HEK293 (cell line): Measurements from ENCODE around the gene SYNE3.

ENCODE experiments used
- FEZF1 ChIP-seq: fragments of 450-650 bp; formaldehyde crosslinking; IDR thresholded peaks from 2 replicates; pipeline ENCODE4 v1.5.1; 2016; ENCODE audit warnings: missing biosample characterization, missing genetic modification characterization
- GLI4 ChIP-seq: fragments of 450-650 bp; formaldehyde crosslinking; IDR thresholded peaks from 2 replicates; pipeline ENCODE4 v1.5.1; 2016; ENCODE audit warnings: missing biosample characterization, missing genetic modification characterization
- HOXC10 ChIP-seq: sonication (generic); formaldehyde crosslinking; IDR thresholded peaks from 2 replicates; pipeline ENCODE4 v1.8.1; 2023; ENCODE audit warnings: mild to moderate bottlenecking, missing genetic modification reagents
- KLF7 ChIP-seq: fragments of 450-650 bp; formaldehyde crosslinking; IDR thresholded peaks from 2 replicates; pipeline ENCODE4 v1.5.1; 2016; ENCODE audit warnings: missing biosample characterization, missing genetic modification characterization, borderline replicate concordance
- SCRT2 ChIP-seq: fragments of 450-650 bp; formaldehyde crosslinking; IDR thresholded peaks from 2 replicates; pipeline ENCODE4 v1.5.1; 2016; ENCODE audit warnings: missing biosample characterization, missing genetic modification characterization
- ZIC2 ChIP-seq: fragments of 450-650 bp; formaldehyde crosslinking; IDR thresholded peaks from 2 replicates; pipeline ENCODE4 v1.5.1; 2016; ENCODE audit warnings: missing biosample characterization, missing genetic modification characterization
- ZNF112 ChIP-seq: fragments of 450-650 bp; formaldehyde crosslinking; IDR thresholded peaks from 2 replicates; pipeline ENCODE4 v1.5.0; 2017; ENCODE audit warnings: missing biosample characterization, missing genetic modification characterization
- ZNF132 ChIP-seq: fragments of 450-650 bp; formaldehyde crosslinking; IDR thresholded peaks from 2 replicates; pipeline ENCODE4 v1.5.1; 2017; ENCODE audit warnings: missing biosample characterization, missing genetic modification characterization, borderline replicate concordance
- ZNF140 ChIP-seq: fragments of 450-650 bp; formaldehyde crosslinking; IDR thresholded peaks from 2 replicates; pipeline ENCODE4 v1.5.1; 2016; ENCODE audit warnings: missing biosample characterization, missing genetic modification characterization
- ZNF175 ChIP-seq: fragments of 450-650 bp; formaldehyde crosslinking; IDR thresholded peaks from 2 replicates; pipeline ENCODE4 v1.5.1; 2016; ENCODE audit warnings: missing biosample characterization, missing genetic modification characterization
- ZNF214 ChIP-seq: fragments of 450-650 bp; formaldehyde crosslinking; IDR thresholded peaks from 2 replicates; pipeline ENCODE4 v1.5.1; 2017; ENCODE audit warnings: missing biosample characterization, mild to moderate bottlenecking, missing genetic modification characterization, borderline replicate concordance
- ZNF24 ChIP-seq: fragments of 450-650 bp; formaldehyde crosslinking; IDR thresholded peaks from 2 replicates; pipeline ENCODE4 v1.5.1; 2016; ENCODE audit warnings: missing biosample characterization, missing genetic modification characterization
- ZNF266 ChIP-seq: fragments of 450-650 bp; formaldehyde crosslinking; IDR thresholded peaks from 2 replicates; pipeline ENCODE4 v1.5.1; 2016; ENCODE audit warnings: missing biosample characterization, missing genetic modification characterization, low read depth
- ZNF366 ChIP-seq: fragments of 450-650 bp; formaldehyde crosslinking; conservative IDR thresholded peaks from 2 replicates; pipeline ENCODE4 v1.5.1; 2016; ENCODE audit warnings: missing biosample characterization, missing genetic modification characterization
- ZNF433 ChIP-seq: fragments of 450-650 bp; formaldehyde crosslinking; IDR thresholded peaks from 2 replicates; pipeline ENCODE4 v1.5.1; 2016; ENCODE audit warnings: missing biosample characterization, missing genetic modification characterization, low read depth
- ZNF48 ChIP-seq: fragments of 450-650 bp; formaldehyde crosslinking; IDR thresholded peaks from 2 replicates; pipeline ENCODE4 v1.5.1; 2016; ENCODE audit warnings: missing biosample characterization, missing genetic modification characterization
- ZNF510 ChIP-seq: fragments of 450-650 bp; formaldehyde crosslinking; IDR thresholded peaks from 2 replicates; pipeline ENCODE4 v1.5.1; 2018; ENCODE audit warnings: mild to moderate bottlenecking, missing genetic modification characterization, missing biosample characterization; ENCODE audit not compliant: insufficient replicate concordance
- ZNF544 ChIP-seq: fragments of 450-650 bp; formaldehyde crosslinking; IDR thresholded peaks from 2 replicates; pipeline ENCODE4 v1.5.0; 2017; ENCODE audit warnings: missing biosample characterization, missing genetic modification characterization
- ZNF548 ChIP-seq: fragments of 450-650 bp; formaldehyde crosslinking; IDR thresholded peaks from 2 replicates; pipeline ENCODE4 v1.5.1; 2016; ENCODE audit warnings: missing biosample characterization, missing genetic modification characterization
- ZNF610 ChIP-seq: fragments of 450-650 bp; formaldehyde crosslinking; IDR thresholded peaks from 2 replicates; pipeline ENCODE4 v1.5.1; 2016; ENCODE audit warnings: missing biosample characterization, missing genetic modification characterization, borderline replicate concordance
- ZNF624 ChIP-seq: fragments of 450-650 bp; formaldehyde crosslinking; IDR thresholded peaks from 2 replicates; pipeline ENCODE4 v1.5.1; 2017; ENCODE audit warnings: missing biosample characterization, missing genetic modification characterization
- ZNF747 ChIP-seq: fragments of 450-650 bp; formaldehyde crosslinking; IDR thresholded peaks from 2 replicates; pipeline ENCODE4 v1.5.1; 2016; ENCODE audit warnings: missing biosample characterization, missing genetic modification characterization
- ZNF76 ChIP-seq: fragments of 450-650 bp; formaldehyde crosslinking; IDR thresholded peaks from 2 replicates; pipeline ENCODE4; 2016; ENCODE audit warnings: low read depth, missing biosample characterization, missing genetic modification characterization, borderline replicate concordance
- ZNF776 ChIP-seq: fragments of 450-650 bp; formaldehyde crosslinking; IDR thresholded peaks from 2 replicates; pipeline ENCODE4 v1.5.0; 2017; ENCODE audit warnings: missing biosample characterization, missing genetic modification characterization, borderline replicate concordance
- ZNF791 ChIP-seq: fragments of 450-650 bp; formaldehyde crosslinking; IDR thresholded peaks from 2 replicates; pipeline ENCODE4 v1.5.1; 2016; ENCODE audit warnings: missing biosample characterization, missing genetic modification characterization
- ZXDB ChIP-seq: fragments of 450-650 bp; formaldehyde crosslinking; IDR thresholded peaks from 2 replicates; pipeline ENCODE4 v1.5.1; 2016; ENCODE audit warnings: missing biosample characterization, missing genetic modification characterization
- TF ChIP-seq, protein P1 (sequence below): fragments of 450-650 bp; formaldehyde crosslinking; IDR thresholded peaks from 2 replicates; pipeline ENCODE4 v1.5.1; 2016; ENCODE audit warnings: missing biosample characterization, missing genetic modification characterization
- TF ChIP-seq, protein P2 (sequence below): fragments of 450-650 bp; formaldehyde crosslinking; IDR thresholded peaks from 2 replicates; pipeline ENCODE4 v1.5.1; 2017; ENCODE audit warnings: missing biosample characterization, missing genetic modification characterization
- TF ChIP-seq, protein P3 (sequence below): fragments of 450-650 bp; formaldehyde crosslinking; IDR thresholded peaks from 2 replicates; pipeline ENCODE4 v1.5.1; 2016; ENCODE audit warnings: missing biosample characterization, missing genetic modification characterization
- TF ChIP-seq, protein P4 (sequence below): fragments of 450-650 bp; formaldehyde crosslinking; IDR thresholded peaks from 2 replicates; pipeline ENCODE4 v1.5.1; 2016; ENCODE audit warnings: missing biosample characterization, missing genetic modification characterization
- TF ChIP-seq, protein P5 (sequence below): fragments of 450-650 bp; formaldehyde crosslinking; IDR thresholded peaks from 2 replicates; pipeline ENCODE4; 2016; ENCODE audit warnings: missing biosample characterization, missing genetic modification characterization

The SYNE3 gene

DNA sequence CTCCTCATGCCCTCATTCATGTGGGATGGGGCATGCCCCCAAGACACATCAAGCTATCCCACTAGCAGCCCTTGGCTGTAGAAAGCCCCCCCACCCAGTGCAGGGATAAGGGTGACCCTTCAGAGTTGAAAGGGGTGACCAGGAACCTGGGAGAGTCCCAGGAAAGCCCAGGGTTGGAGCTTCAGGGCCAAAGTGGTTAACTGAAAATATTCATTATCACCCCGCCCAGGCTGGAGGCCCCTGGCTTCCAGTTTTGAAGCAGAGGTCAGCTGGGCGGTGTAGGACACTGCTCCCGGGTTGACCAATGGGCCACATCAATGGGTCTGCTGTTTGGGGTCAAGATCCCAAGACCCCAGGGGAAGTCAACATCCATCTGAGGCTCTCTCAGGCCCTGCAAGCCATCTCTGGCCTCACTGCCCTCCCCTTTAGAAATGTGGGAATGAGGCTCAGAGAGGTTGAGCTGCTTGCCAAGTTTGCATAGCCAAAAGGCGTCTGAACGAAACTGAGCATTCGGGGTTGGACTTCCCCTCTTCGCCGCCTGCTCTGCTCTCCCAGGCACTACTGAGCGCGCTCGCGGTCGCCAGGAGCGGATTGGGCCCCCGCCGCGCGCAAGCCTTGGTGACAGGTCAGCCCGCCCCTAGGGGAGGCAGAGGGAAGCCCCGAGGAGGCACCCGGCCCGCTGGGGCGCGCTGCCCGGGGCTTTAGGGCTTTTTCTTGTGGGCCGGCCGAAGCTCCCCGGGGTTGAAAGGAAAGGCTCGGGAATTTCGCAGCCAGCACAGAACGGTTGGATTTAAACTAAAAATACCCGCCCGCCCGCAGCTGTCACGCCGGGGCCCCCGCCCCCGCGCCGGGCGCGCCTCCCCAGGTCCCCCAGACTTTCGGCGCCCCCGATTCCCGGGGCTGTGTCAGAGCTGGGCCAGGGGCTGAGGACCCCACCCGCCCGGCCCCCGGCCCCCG lies 576 bp downstream of the SYNE3 start (continued):
- 0 out of 2 replicates have a peak, but pooled peaks have one; percentile 41 for TF ChIP-seq ZNF610 (tag by site-specific recombination)
- TF ChIP-seq ZNF510, result no peak
- no peak for TF ChIP-seq ZNF624
- TF ChIP-seq, protein P1, sequence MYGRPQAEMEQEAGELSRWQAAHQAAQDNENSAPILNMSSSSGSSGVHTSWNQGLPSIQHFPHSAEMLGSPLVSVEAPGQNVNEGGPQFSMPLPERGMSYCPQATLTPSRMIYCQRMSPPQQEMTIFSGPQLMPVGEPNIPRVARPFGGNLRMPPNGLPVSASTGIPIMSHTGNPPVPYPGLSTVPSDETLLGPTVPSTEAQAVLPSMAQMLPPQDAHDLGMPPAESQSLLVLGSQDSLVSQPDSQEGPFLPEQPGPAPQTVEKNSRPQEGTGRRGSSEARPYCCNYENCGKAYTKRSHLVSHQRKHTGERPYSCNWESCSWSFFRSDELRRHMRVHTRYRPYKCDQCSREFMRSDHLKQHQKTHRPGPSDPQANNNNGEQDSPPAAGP, result no peak
- peak; percentile 93 for TF ChIP-seq ZIC2
- TF ChIP-seq, protein P2, sequence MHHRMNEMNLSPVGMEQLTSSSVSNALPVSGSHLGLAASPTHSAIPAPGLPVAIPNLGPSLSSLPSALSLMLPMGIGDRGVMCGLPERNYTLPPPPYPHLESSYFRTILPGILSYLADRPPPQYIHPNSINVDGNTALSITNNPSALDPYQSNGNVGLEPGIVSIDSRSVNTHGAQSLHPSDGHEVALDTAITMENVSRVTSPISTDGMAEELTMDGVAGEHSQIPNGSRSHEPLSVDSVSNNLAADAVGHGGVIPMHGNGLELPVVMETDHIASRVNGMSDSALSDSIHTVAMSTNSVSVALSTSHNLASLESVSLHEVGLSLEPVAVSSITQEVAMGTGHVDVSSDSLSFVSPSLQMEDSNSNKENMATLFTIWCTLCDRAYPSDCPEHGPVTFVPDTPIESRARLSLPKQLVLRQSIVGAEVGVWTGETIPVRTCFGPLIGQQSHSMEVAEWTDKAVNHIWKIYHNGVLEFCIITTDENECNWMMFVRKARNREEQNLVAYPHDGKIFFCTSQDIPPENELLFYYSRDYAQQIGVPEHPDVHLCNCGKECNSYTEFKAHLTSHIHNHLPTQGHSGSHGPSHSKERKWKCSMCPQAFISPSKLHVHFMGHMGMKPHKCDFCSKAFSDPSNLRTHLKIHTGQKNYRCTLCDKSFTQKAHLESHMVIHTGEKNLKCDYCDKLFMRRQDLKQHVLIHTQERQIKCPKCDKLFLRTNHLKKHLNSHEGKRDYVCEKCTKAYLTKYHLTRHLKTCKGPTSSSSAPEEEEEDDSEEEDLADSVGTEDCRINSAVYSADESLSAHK, result no peak
- no peak for TF ChIP-seq ZNF548 (tag by site-specific recombination)
- no peak for TF ChIP-seq ZNF366
- no peak for TF ChIP-seq ZNF266 (tag by site-specific recombination)
- no peak for TF ChIP-seq ZNF433 (tag by site-specific recombination)
- peak; percentile 73 for TF ChIP-seq FEZF1 (tag by site-specific recombination)
- no peak for TF ChIP-seq HOXC10 (CRISPR knock-in tag)
- TF ChIP-seq ZXDB (tag by site-specific recombination), result peak; percentile 97
- TF ChIP-seq ZNF747 (tag by site-specific recombination), result no peak
- TF ChIP-seq, protein P3, sequence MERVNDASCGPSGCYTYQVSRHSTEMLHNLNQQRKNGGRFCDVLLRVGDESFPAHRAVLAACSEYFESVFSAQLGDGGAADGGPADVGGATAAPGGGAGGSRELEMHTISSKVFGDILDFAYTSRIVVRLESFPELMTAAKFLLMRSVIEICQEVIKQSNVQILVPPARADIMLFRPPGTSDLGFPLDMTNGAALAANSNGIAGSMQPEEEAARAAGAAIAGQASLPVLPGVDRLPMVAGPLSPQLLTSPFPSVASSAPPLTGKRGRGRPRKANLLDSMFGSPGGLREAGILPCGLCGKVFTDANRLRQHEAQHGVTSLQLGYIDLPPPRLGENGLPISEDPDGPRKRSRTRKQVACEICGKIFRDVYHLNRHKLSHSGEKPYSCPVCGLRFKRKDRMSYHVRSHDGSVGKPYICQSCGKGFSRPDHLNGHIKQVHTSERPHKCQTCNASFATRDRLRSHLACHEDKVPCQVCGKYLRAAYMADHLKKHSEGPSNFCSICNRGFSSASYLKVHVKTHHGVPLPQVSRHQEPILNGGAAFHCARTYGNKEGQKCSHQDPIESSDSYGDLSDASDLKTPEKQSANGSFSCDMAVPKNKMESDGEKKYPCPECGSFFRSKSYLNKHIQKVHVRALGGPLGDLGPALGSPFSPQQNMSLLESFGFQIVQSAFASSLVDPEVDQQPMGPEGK (tag by site-specific recombination), result peak; percentile 68; the same call in 1 of the 2 replicates
- no peak for TF ChIP-seq ZNF175
- no peak for TF ChIP-seq KLF7
- TF ChIP-seq SCRT2 (tag by site-specific recombination), result no peak
- no peak for TF ChIP-seq GLI4
- no peak for TF ChIP-seq ZNF112 (tag by site-specific recombination)
- no peak for TF ChIP-seq ZNF140
- TF ChIP-seq ZNF24 (tag by site-specific recombination), result no peak
- TF ChIP-seq, protein P4, sequence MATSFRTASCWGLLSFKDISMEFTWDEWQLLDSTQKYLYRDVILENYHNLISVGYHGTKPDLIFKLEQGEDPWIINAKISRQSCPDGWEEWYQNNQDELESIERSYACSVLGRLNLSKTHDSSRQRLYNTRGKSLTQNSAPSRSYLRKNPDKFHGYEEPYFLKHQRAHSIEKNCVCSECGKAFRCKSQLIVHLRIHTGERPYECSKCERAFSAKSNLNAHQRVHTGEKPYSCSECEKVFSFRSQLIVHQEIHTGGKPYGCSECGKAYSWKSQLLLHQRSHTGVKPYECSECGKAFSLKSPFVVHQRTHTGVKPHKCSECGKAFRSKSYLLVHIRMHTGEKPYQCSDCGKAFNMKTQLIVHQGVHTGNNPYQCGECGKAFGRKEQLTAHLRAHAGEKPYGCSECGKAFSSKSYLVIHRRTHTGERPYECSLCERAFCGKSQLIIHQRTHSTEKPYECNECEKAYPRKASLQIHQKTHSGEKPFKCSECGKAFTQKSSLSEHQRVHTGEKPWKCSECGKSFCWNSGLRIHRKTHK, result no peak
- no peak for TF ChIP-seq ZNF776 (tag by site-specific recombination)
- no peak for TF ChIP-seq ZNF791 (tag by site-specific recombination)
- TF ChIP-seq, protein P5, sequence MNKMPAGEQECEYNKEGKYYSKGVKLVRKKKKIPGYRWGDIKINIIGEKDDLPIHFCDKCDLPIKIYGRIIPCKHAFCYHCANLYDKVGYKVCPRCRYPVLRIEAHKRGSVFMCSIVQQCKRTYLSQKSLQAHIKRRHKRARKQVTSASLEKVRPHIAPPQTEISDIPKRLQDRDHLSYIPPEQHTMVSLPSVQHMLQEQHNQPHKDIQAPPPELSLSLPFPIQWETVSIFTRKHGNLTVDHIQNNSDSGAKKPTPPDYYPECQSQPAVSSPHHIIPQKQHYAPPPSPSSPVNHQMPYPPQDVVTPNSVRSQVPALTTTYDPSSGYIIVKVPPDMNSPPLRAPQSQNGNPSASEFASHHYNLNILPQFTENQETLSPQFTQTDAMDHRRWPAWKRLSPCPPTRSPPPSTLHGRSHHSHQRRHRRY (tag by site-specific recombination), result no peak
- no peak for TF ChIP-seq ZNF48
- no peak for TF ChIP-seq ZNF132 (tag by site-specific recombination)
- TF ChIP-seq ZNF544 (tag by site-specific recombination), result no peak
- no peak for TF ChIP-seq ZNF76 (tag by site-specific recombination)
- TF ChIP-seq ZNF214 (tag by site-specific recombination), result no peak
